KMS-11 (cell line): ENCODE measurements around the gene OLFML2A.

Experiments used
- H2AFZ ChIP-seq: fragments of 200-600 bp; sonication (generic); 2 replicates; pipeline ENCODE4 v1.6.1; 2016; ENCODE audit warnings: antibody characterized with exemption, mixed run types, low read depth
- H3K27ac ChIP-seq: fragments of 200-600 bp; sonication (generic); 2 replicates; pipeline ENCODE4 v1.6.1; 2016; ENCODE audit warnings: mild to moderate bottlenecking, mixed run types
- H3K27me3 ChIP-seq: fragments of 200-600 bp; sonication (generic); 2 replicates; pipeline ENCODE4 v1.6.1; 2017; ENCODE audit warnings: mild to moderate bottlenecking, low read depth, mixed run types, moderate library complexity; ENCODE audit not compliant: insufficient read depth
- H3K36me3 ChIP-seq: fragments of 200-600 bp; sonication (generic); 2 replicates; pipeline ENCODE4 v1.6.1; 2017; ENCODE audit warnings: mild to moderate bottlenecking, mixed run types; ENCODE audit not compliant: insufficient read depth
- H3K4me1 ChIP-seq: fragments of 200-600 bp; sonication (generic); 2 replicates; pipeline ENCODE4 v1.6.1; 2016; ENCODE audit warnings: mild to moderate bottlenecking, low read depth, mixed run types; ENCODE audit not compliant: poor library complexity, severe bottlenecking
- H3K4me2 ChIP-seq: fragments of 200-600 bp; sonication (generic); 2 replicates; pipeline ENCODE4 v1.7.0; 2016; ENCODE audit warnings: mild to moderate bottlenecking, mixed run types
- H3K4me3 ChIP-seq: fragments of 200-600 bp; sonication (generic); IDR thresholded peaks from 2 replicates; pipeline ENCODE4 v1.6.1; 2017; ENCODE audit warnings: low read depth, low read length, mixed read lengths; ENCODE audit not compliant: insufficient read depth
- H3K79me2 ChIP-seq: fragments of 200-600 bp; sonication (generic); 2 replicates; pipeline ENCODE4 v1.6.1; 2016; ENCODE audit warnings: low read depth, mixed run types; ENCODE audit not compliant: insufficient read depth
- H3K9ac ChIP-seq: fragments of 200-600 bp; sonication (generic); 2 replicates; pipeline ENCODE4 v1.6.1; 2016; ENCODE audit warnings: mild to moderate bottlenecking, mixed run types
- H4K20me1 ChIP-seq: fragments of 200-600 bp; sonication (generic); 2 replicates; pipeline ENCODE4 v1.6.1; 2016; ENCODE audit warnings: mild to moderate bottlenecking, mixed run types; ENCODE audit not compliant: insufficient read depth
- CTCF ChIP-seq: fragments of 200-600 bp; sonication (generic); conservative IDR thresholded peaks from 2 replicates; pipeline ENCODE4 v1.6.1; 2017; ENCODE audit warnings: low read depth, mild to moderate bottlenecking, antibody characterized with exemption, low read length, moderate library complexity, mixed read lengths

OLFML2A gene

GRCh38 chr9:124782661-124783574, 6.0 kb downstream of the OLFML2A start:
- no peak overlapping the region for H3K9ac ChIP-seq
- H3K79me2 ChIP-seq = no peaks in the 10 kb centered on the region
- H3K4me1 ChIP-seq = no peaks in the 10 kb centered on the region
- H3K36me3 ChIP-seq = no peaks in the 10 kb centered on the region
- H3K27ac ChIP-seq = no peak overlapping the region
- no peak overlapping the region for H3K4me3 ChIP-seq
- H4K20me1 ChIP-seq = no peaks in the 10 kb centered on the region
- no peak overlapping the region for H2AFZ ChIP-seq
- no peak for TF ChIP-seq CTCF
- H3K4me2 ChIP-seq = no peak overlapping the region
- no peaks in the 10 kb centered on the region for H3K27me3 ChIP-seq

GRCh38 chr9:124783830-124784229, 6.9 kb downstream of the OLFML2A start:
- no peaks in the 10 kb centered on the region for H3K4me1 ChIP-seq
- no peak overlapping the region for H3K9ac ChIP-seq
- H3K79me2 ChIP-seq = no peaks in the 10 kb centered on the region
- no peaks in the 10 kb centered on the region for H3K36me3 ChIP-seq
- TF ChIP-seq CTCF = no peak
- H3K4me3 ChIP-seq = no peak overlapping the region
- H4K20me1 ChIP-seq = no peaks in the 10 kb centered on the region
- H3K27ac ChIP-seq = no peak overlapping the region
- no peaks in the 10 kb centered on the region for H3K27me3 ChIP-seq
- no peak overlapping the region for H3K4me2 ChIP-seq
- H2AFZ ChIP-seq = no peak overlapping the region

- Histone ChIP-seq H3K4me2 (no peak overlapping the region), H3K79me2 (no peaks in the 10 kb centered on the region), H3K27ac (no peak overlapping the region), H2AFZ (no peak overlapping the region), H3K4me3 (no peak overlapping the region), H3K36me3 (no peaks in the 10 kb centered on the region), H3K27me3 (no peaks in the 10 kb centered on the region), H3K9ac (no peak overlapping the region), H3K4me1 (no peaks in the 10 kb centered on the region), H4K20me1 (no peaks in the 10 kb centered on the region)
- TF ChIP-seq CTCF = no peak
Measured at GRCh38 chr9:124784509-124784908, 7.6 kb downstream of the OLFML2A start.

GRCh38 chr9:124786881-124787573, 10.1 kb downstream of the OLFML2A start:
- H3K4me3 ChIP-seq = no peak overlapping the region
- H3K36me3 ChIP-seq = no peaks in the 10 kb centered on the region
- no peaks in the 10 kb centered on the region for H3K79me2 ChIP-seq
- H2AFZ ChIP-seq = no peak overlapping the region
- H3K27ac ChIP-seq = no peak overlapping the region
- no peak overlapping the region for H3K9ac ChIP-seq
- H3K4me2 ChIP-seq = no peak overlapping the region
- no peaks in the 10 kb centered on the region for H4K20me1 ChIP-seq
- H3K4me1 ChIP-seq = no peaks in the 10 kb centered on the region
- TF ChIP-seq CTCF = no peak
- H3K27me3 ChIP-seq = no peaks in the 10 kb centered on the region
